ENCODE measurements around the gene PRR35.

PRR35 gene

DNA sequence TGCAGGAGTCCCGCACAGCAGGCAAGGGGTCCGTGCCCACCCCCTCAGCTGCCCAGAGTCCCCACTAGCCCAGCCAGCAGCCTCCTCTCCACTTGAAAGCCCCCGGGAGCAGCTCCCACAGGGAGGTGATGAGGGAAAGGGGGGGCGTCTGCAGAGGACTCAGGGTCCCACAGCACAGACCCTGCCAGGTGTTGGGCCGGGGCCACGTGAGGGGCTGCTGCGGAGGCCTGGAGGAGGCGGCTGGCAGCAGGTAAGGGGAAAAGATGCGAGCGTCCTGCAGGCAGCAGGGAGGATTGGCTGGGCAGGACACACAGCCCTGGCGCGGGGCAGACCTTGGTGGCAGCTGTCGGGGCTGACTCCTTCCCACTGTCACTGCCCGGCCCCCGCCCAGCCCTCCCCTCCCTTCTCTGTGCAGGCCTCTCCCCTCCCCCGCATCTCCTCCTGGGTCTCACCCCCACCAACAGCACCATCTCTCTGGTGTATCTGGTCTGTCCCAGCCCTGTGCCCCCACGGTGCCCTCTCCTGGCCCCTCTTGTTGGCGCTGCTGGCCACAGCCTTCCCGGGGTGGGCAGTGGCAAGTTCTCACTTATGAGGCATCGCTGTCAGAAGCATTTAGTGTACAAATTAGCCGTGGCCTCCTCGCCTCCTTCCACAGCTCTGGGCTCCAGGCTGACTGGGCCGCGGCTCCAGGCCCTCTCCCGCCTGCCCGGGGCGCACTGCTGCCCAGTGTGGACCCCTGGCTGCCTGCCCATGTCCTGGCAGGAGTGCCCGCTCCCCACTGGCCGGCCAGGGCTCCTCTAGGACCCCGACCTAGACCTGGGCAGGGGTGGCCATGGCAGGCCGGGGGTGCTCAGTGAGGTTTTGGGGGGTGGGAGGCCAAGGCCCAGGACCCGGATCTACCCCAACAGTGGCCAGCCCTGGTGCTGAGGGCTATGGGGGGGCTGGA, 4.4 kb upstream of the PRR35 start:
- no peak overlapping the region for H3K9ac ChIP-seq (ENCODE audit: low read length)
- H4K20me1 ChIP-seq (ENCODE audit: insufficient read depth, low read length), result no peaks in the 10 kb centered on the region
- H3K9me3 ChIP-seq (ENCODE audit: low read length), result no peaks in the 10 kb centered on the region
- H3K4me3 ChIP-seq (ENCODE audit: low read depth, low read length, poor library complexity, severe bottlenecking), result no peak overlapping the region
- no peaks in the 10 kb centered on the region for H3K79me2 ChIP-seq (ENCODE audit: insufficient read depth, low read length)
- no peak overlapping the region for H3K4me2 ChIP-seq (ENCODE audit: low read length)
- H3K4me1 ChIP-seq (ENCODE audit: insufficient read depth, low read length, severe bottlenecking), result no peaks in the 10 kb centered on the region
- H3K9me2 ChIP-seq (ENCODE audit: low read depth, low read length), result no peaks in the 10 kb centered on the region
- no peaks in the 10 kb centered on the region for H3K27me3 ChIP-seq (ENCODE audit: insufficient read depth, low read length)
- H3F3A ChIP-seq (ENCODE audit: insufficient read depth, low read length), result no peaks in the 10 kb centered on the region
- no peak for TF ChIP-seq EZH2 (IDR thresholded peaks at IDR 0.05; ENCODE audit: borderline replicate concordance, low read length)
- TF ChIP-seq, protein P1, sequence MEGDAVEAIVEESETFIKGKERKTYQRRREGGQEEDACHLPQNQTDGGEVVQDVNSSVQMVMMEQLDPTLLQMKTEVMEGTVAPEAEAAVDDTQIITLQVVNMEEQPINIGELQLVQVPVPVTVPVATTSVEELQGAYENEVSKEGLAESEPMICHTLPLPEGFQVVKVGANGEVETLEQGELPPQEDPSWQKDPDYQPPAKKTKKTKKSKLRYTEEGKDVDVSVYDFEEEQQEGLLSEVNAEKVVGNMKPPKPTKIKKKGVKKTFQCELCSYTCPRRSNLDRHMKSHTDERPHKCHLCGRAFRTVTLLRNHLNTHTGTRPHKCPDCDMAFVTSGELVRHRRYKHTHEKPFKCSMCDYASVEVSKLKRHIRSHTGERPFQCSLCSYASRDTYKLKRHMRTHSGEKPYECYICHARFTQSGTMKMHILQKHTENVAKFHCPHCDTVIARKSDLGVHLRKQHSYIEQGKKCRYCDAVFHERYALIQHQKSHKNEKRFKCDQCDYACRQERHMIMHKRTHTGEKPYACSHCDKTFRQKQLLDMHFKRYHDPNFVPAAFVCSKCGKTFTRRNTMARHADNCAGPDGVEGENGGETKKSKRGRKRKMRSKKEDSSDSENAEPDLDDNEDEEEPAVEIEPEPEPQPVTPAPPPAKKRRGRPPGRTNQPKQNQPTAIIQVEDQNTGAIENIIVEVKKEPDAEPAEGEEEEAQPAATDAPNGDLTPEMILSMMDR (IDR thresholded peaks at IDR 0.05; ENCODE audit: low read length), result no peak
- H2AFZ ChIP-seq (ENCODE audit: low read length), result no peak overlapping the region
- H3K36me3 ChIP-seq (ENCODE audit: insufficient read depth, low read length), result peaks cover 7% of the 10 kb centered on the region
- no peak overlapping the region for H3K27ac ChIP-seq (ENCODE audit: low read depth, low read length, poor library complexity, severe bottlenecking)

GRCh38 chr16:556474-557173, 3.6 kb upstream of the PRR35 start:
- Histone ChIP-seq H3F3A (ENCODE audit: insufficient read depth, low read length) (no peaks in the 10 kb centered on the region), H3K79me2 (ENCODE audit: insufficient read depth, low read length) (no peaks in the 10 kb centered on the region), H3K9ac (ENCODE audit: low read length) (no peak overlapping the region), H3K9me2 (ENCODE audit: low read depth, low read length) (no peaks in the 10 kb centered on the region), H3K27ac (ENCODE audit: low read depth, low read length, poor library complexity, severe bottlenecking) (no peak overlapping the region), H3K4me1 (ENCODE audit: insufficient read depth, low read length, severe bottlenecking) (no peaks in the 10 kb centered on the region), H3K36me3 (ENCODE audit: insufficient read depth, low read length) (peaks cover under 1% of the 10 kb centered on the region), H3K27me3 (ENCODE audit: insufficient read depth, low read length) (no peaks in the 10 kb centered on the region), H3K4me3 (ENCODE audit: low read depth, low read length, poor library complexity, severe bottlenecking) (no peak overlapping the region), H2AFZ (ENCODE audit: low read length) (no peak overlapping the region), H3K9me3 (ENCODE audit: low read length) (no peaks in the 10 kb centered on the region), H3K4me2 (ENCODE audit: low read length) (no peak overlapping the region), H4K20me1 (ENCODE audit: insufficient read depth, low read length) (no peaks in the 10 kb centered on the region)
- TF ChIP-seq, protein P1 (IDR thresholded peaks at IDR 0.05; ENCODE audit: low read length), result no peak
- no peak for TF ChIP-seq EZH2 (IDR thresholded peaks at IDR 0.05; ENCODE audit: borderline replicate concordance, low read length)

DNA sequence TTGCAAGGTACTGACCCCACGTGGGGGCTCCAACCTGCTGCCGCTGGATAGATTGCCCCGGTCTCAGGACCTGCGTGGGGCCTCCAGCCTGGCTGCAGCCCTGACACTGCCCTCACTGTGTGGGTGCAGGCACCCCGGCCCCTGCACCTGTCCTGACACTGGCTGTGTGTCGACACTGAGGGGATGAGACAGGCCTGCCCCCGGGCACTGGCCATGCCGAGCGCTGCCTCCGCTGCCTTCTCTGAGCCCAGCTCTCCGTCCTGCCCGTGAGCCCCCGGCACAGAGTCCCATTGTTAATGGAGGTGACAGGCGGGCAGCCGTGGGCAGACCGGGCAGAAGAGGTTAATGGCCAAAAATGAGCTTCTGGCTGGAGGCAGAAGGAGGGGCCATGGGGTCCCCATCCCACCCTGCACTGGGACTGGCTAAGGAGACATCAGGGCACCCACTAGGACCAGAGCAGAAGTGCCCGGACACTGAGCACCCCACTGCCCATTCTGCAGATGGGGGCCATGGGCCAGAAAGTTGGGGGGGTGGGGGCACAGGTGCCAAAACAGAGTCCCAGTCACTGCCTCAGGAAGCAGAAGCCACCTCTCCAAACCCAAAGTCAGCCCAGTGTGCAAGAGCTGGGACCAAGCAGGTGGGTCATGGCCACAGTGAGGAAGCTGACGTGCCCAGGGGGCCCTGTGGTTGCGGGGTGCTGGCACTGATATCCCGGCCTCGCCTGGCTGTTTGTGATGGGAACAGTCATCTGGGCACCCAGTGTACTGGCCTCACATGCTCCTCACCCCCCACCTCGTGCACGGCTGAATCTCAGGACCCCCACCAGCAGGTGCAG, 2.5 kb upstream of the PRR35 start:
- Histone ChIP-seq H3K9me2 (ENCODE audit: low read depth, low read length) (no peaks in the 10 kb centered on the region), H3K27ac (ENCODE audit: low read depth, low read length, poor library complexity, severe bottlenecking) (no peak overlapping the region), H4K20me1 (ENCODE audit: insufficient read depth, low read length) (no peaks in the 10 kb centered on the region), H3K27me3 (ENCODE audit: insufficient read depth, low read length) (no peaks in the 10 kb centered on the region), H3K4me3 (ENCODE audit: low read depth, low read length, poor library complexity, severe bottlenecking) (no peak overlapping the region), H3K9me3 (ENCODE audit: low read length) (no peaks in the 10 kb centered on the region), H3K36me3 (ENCODE audit: insufficient read depth, low read length) (no peaks in the 10 kb centered on the region; the same call in 1 of the 2 replicates), H3F3A (ENCODE audit: insufficient read depth, low read length) (no peaks in the 10 kb centered on the region), H2AFZ (ENCODE audit: low read length) (no peak overlapping the region), H3K4me1 (ENCODE audit: insufficient read depth, low read length, severe bottlenecking) (no peaks in the 10 kb centered on the region), H3K79me2 (ENCODE audit: insufficient read depth, low read length) (no peaks in the 10 kb centered on the region), H3K4me2 (ENCODE audit: low read length) (no peak overlapping the region), H3K9ac (ENCODE audit: low read length) (no peak overlapping the region)
- TF ChIP-seq, protein P1 (IDR thresholded peaks at IDR 0.05; ENCODE audit: low read length), result no peak
- no peak for TF ChIP-seq EZH2 (IDR thresholded peaks at IDR 0.05; ENCODE audit: borderline replicate concordance, low read length)

Measured in OCI-LY1 (cell line).